Activated CD8-positive, alpha-beta T cell treated with anti-CD3 and anti-CD28 coated beads for 36 hours (primary cell): ENCODE data around the gene REG3A. TPM values are rescaled to one million over a fixed set of nuclear protein-coding genes. Genes with fewer than 3 reads are reported as not detected.

Source experiments
- ATAC-seq: fragments of 200-7000 bp; cut with Tn5 transposase; one replicate; pipeline ENCODE4 v1.10.0; 2021; ENCODE audit warnings: mild to moderate bottlenecking, moderate library complexity
- CTCF ChIA-PET: fragments of 350-600 bp; sonication (Branson Sonifier 250); formaldehyde crosslinking; loops from one replicate; lab custom pipeline; 2021; ENCODE audit warnings: antibody characterized with exemption; lab: Charles Lee
- POLR2A ChIA-PET: fragments of 350-600 bp; sonication (Branson Sonifier 250); formaldehyde crosslinking; loops from one replicate; lab custom pipeline; 2021; ENCODE audit warnings: antibody characterized with exemption; lab: Charles Lee
- DNase-seq: peaks from one replicate; pipeline ENCODE4 v3.0.0-alpha.2; 2020
- H3K27ac Mint-ChIP-seq: one replicate; pipeline ENCODE4 v1.8.0; 2021; ENCODE audit warnings: mild to moderate bottlenecking, mixed read lengths
- H3K27me3 Mint-ChIP-seq: one replicate; pipeline ENCODE4 v1.8.0; 2021; ENCODE audit warnings: mixed read lengths
- H3K36me3 Mint-ChIP-seq: one replicate; pipeline ENCODE4 v1.8.0; 2021; ENCODE audit warnings: low read depth, mixed read lengths
- H3K4me1 Mint-ChIP-seq: one replicate; pipeline ENCODE4 v1.8.0; 2021; ENCODE audit warnings: low read depth, mixed read lengths
- H3K4me3 Mint-ChIP-seq: one replicate; pipeline ENCODE4 v1.8.0; 2021; ENCODE audit warnings: mild to moderate bottlenecking, moderate library complexity, mixed read lengths
- H3K9me3 Mint-ChIP-seq: one replicate; pipeline ENCODE4 v1.8.0; 2021; ENCODE audit warnings: mixed read lengths
- CTCF ChIP-seq: fragments of 200-600 bp; IDR thresholded peaks from one replicate; pipeline ENCODE4 v1.8.0; 2022; ENCODE audit warnings: antibody characterized with exemption, mild to moderate bottlenecking
- intact Hi-C: fragments of 100-400 bp; cut with micrococcal nuclease; formaldehyde crosslinking; loops from one replicate; pipeline ENCODE4 v1.10.0; 2022
- total RNA-seq, 2 experiments: library from RNA; stranded (reverse); gene quantifications; one replicate each; pipeline ENCODE4 v1.2.3, GENCODE V29; 2021

Gene REG3A
- total RNA-seq, 2 experiments from 2014 or later, result not detected

DNA sequence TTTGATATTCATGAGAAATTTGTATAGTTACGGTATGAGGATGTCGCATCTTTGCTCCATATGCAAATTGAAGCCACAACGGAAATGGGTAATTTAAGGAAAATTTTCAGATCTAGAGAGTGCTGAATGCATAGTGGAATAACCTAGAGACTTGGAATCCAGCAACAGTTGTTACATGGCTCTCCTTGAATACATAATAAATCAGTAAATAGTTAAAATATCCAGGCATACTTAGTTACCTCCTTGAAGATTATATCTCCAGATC is 33.9 kb downstream of the REG3A start:
- intact Hi-C loops, result no loop called here
- no peak for DNase-seq
- TF ChIP-seq CTCF, result no peak
- H3K4me1 Mint-ChIP-seq, result no peaks in the 10 kb centered on the region
- CTCF ChIA-PET, result no interaction called here
- ATAC-seq, result no peak
- no peak overlapping the region for H3K4me3 Mint-ChIP-seq
- peaks cover 1% of the 10 kb centered on the region for H3K9me3 Mint-ChIP-seq
- no peaks in the 10 kb centered on the region for H3K36me3 Mint-ChIP-seq
- no peak overlapping the region for H3K27ac Mint-ChIP-seq
- H3K27me3 Mint-ChIP-seq, result no peaks in the 10 kb centered on the region
- POLR2A ChIA-PET, result no interaction called here

GRCh38 chr2:79124907-79125720 is 34.4 kb downstream of the REG3A start:
- intact Hi-C loops, result no loop called here
- ATAC-seq (no peak), DNase-seq (no peak)
- Mint-ChIP-seq H3K4me1 (no peaks in the 10 kb centered on the region), H3K27ac (no peak overlapping the region), H3K4me3 (no peak overlapping the region), H3K27me3 (no peaks in the 10 kb centered on the region), H3K36me3 (no peaks in the 10 kb centered on the region), H3K9me3 (peaks cover 1% of the 10 kb centered on the region)
- ChIA-PET POLR2A (no interaction called here), CTCF (no interaction called here)
- no peak for TF ChIP-seq CTCF

- no peak for TF ChIP-seq CTCF
- Mint-ChIP-seq H3K4me1 (no peaks in the 10 kb centered on the region), H3K9me3 (peaks cover 2% of the 10 kb centered on the region), H3K27me3 (no peaks in the 10 kb centered on the region), H3K4me3 (no peak overlapping the region), H3K27ac (no peak overlapping the region), H3K36me3 (no peaks in the 10 kb centered on the region)
- CTCF ChIA-PET, result no interaction called here
- POLR2A ChIA-PET, result no interaction called here
- intact Hi-C loops, result no loop called here
- DNase-seq (no peak), ATAC-seq (no peak)
These were observed 36.9 kb downstream of the REG3A start for GRCh38 chr2:79122676-79123075.

GRCh38 chr2:79120194-79120713 is 39.3 kb downstream of the REG3A start, which contains the start of gene REG1A:
TSS of gene REG1A (plus strand) at chr2:79120488. CDS start at chr2:79120862, 374 bp downstream.
- Mint-ChIP-seq H3K27ac (no peak within 1 kb of the TSS), H3K4me3 (no peak within 1 kb of the TSS), H3K9me3 (peaks cover 2% of the 10 kb centered on the region), H3K4me1 (no peaks in the 10 kb centered on the region), H3K27me3 (no peaks in the 10 kb centered on the region), H3K36me3 (no peaks in the 10 kb centered on the region)
- ATAC-seq (no peak), DNase-seq (no peak)
- TF ChIP-seq CTCF, result no peak
- POLR2A ChIA-PET, result no interaction called here
- intact Hi-C loops, result no loop called here
- CTCF ChIA-PET, result no interaction called here

- CTCF ChIA-PET, result interaction anchor here (1.0 kb wide), 1 partner anchor 17 kb away, joined by 3 read pairs; no protein-coding TSS in a partner anchor
- H3K27me3 Mint-ChIP-seq, result no peaks in the 10 kb centered on the region
- intact Hi-C loops, result no loop called here
- TF ChIP-seq CTCF, result no peak
- H3K27ac Mint-ChIP-seq, result no peak overlapping the region
- H3K36me3 Mint-ChIP-seq, result no peaks in the 10 kb centered on the region
- no peaks in the 10 kb centered on the region for H3K4me1 Mint-ChIP-seq
- POLR2A ChIA-PET, result no interaction called here
- ATAC-seq (no peak), DNase-seq (no peak)
- H3K4me3 Mint-ChIP-seq, result no peak overlapping the region
- peaks cover 1% of the 10 kb centered on the region for H3K9me3 Mint-ChIP-seq
These were observed 42.3 kb downstream of the REG3A start for GRCh38 chr2:79116997-79117928.
